Uterus (tissue), 2 donors: ENCODE data around the gene SSR1.

Experiments used
- CTCF ChIP-seq, 4 experiments: fragments of 200-600 bp in 2 of 4; fragments of 450-650 bp in 2 of 4; sonication (generic) in 2 of 4; IDR thresholded peaks; one replicate each; pipeline ENCODE4 v1.5.1; 2016 to 2019; ENCODE audit warnings: antibody characterized with exemption in 4 of 4, mild to moderate bottlenecking in 2 of 4, moderate library complexity in 1 of 4
- POLR2A ChIP-seq, 2 donors: fragments of 450-650 bp; IDR thresholded peaks; one replicate each; pipeline ENCODE4 v1.6.1; 2016; ENCODE audit warnings: antibody characterized with exemption in 2 of 2, mild to moderate bottlenecking in 1 of 2, moderate library complexity in 1 of 2

GRCh38 chr6:7243179-7243981, 69.6 kb downstream of the SSR1 start:
- TF ChIP-seq CTCF (IDR thresholded peaks at IDR 0.05) (peak; percentile 85 to 87 (median 86)), POLR2A (IDR thresholded peaks at IDR 0.05) (no peak)
